HepG2 (cell line): Measurements from ENCODE around the gene PPOX. TPM values are rescaled to one million over a fixed set of nuclear protein-coding genes. Genes with fewer than 3 reads are reported as not detected.

ENCODE experiments used
- ATAC-seq: fragments of 200-7000 bp; cut with Tn5 transposase; 3 replicates; pipeline ENCODE4 v1.9.1; 2020; ENCODE audit warnings: mild to moderate bottlenecking, moderate library complexity
- BruUV-seq: library from RNA; stranded (reverse); fragments of 400-500 nt; replicated peaks from 2 replicates; lab custom pipeline; 2021; lab: Mats Ljungman, UMichigan
- CTCF ChIA-PET: fragments of 300-600 bp; formaldehyde crosslinking; extraction: SDS; loops from one replicate; lab custom pipeline; 2021; ENCODE audit warnings: low total read pairs, inconsistent platforms, low intra/inter-chr PET ratio; lab: Yijun Ruan, JAX
- POLR2A ChIA-PET: fragments of 350-600 bp; sonication (Branson Sonifier 250); formaldehyde crosslinking; loops from one replicate; lab custom pipeline; 2020; ENCODE audit warnings: antibody characterized with exemption, inconsistent platforms; lab: Yijun Ruan, JAX
- DNase-seq: peaks from one replicate; pipeline ENCODE4 v3.0.0-alpha.2; 2015; ENCODE audit warnings: low spot score
- FAIRE-seq: peaks from 3 replicates; lab custom pipeline; 2011; peaks lifted over from hg19 to GRCh38; lab: Jason Lieb, UNC
- H2AFZ ChIP-seq: one replicate; pipeline ENCODE4 v1.6.1; 2011; ENCODE audit warnings: low read length, inconsistent platforms
- H3K27ac ChIP-seq: fragments of 300-600 bp; 3 replicates; pipeline ENCODE4 v1.8.0; 2011; ENCODE audit warnings: mixed run types, mild to moderate bottlenecking, mixed read lengths, low read length, inconsistent platforms; ENCODE audit not compliant: insufficient read depth; ENCODE audit errors: extremely low read length
- H3K27me3 ChIP-seq, 2 experiments: fragments of 200-600 bp in 1 of 2; 2 replicates in 1 of 2; 3 replicates in 1 of 2; pipeline versions ENCODE4 v1.6.0 to v1.8.0; 2011; ENCODE audit warnings: low read length in 2 of 2, mild to moderate bottlenecking in 2 of 2, moderate library complexity in 2 of 2, inconsistent platforms in 1 of 2; ENCODE audit not compliant: insufficient read depth in 2 of 2, control insufficient read depth in 1 of 2
- H3K36me3 ChIP-seq, 2 experiments: fragments of 200-600 bp in 1 of 2; replicated peaks in 1 of 2; 2 replicates in 1 of 2; 3 replicates in 1 of 2; pipeline versions ENCODE4 v1.5.1 to v1.8.0; 2011; ENCODE audit warnings: low read length in 2 of 2, inconsistent platforms in 1 of 2; ENCODE audit not compliant: insufficient read depth in 2 of 2, control insufficient read depth in 1 of 2
- H3K4me1 ChIP-seq: 2 replicates; pipeline ENCODE4 v1.5.1; 2012; ENCODE audit warnings: low read length, inconsistent platforms; ENCODE audit not compliant: insufficient read depth
- H3K4me2 ChIP-seq: 2 replicates; pipeline ENCODE4 v1.6.0; 2011; ENCODE audit warnings: low read depth, low read length, inconsistent platforms
- H3K4me3 ChIP-seq, 3 experiments: fragments of 200-600 bp in 1 of 3; sonication (generic), shearing (Covaris generic) in 1 of 3; replicated peaks in 1 of 3; 2 replicates each; pipeline ENCODE4 v1.5.1; 2011 to 2016; ENCODE audit warnings: low read length in 3 of 3, inconsistent platforms in 2 of 3, low read depth in 2 of 3, mild to moderate bottlenecking in 2 of 3, control low read depth in 1 of 3, mixed read lengths in 1 of 3; ENCODE audit not compliant: insufficient read depth in 1 of 3
- H3K79me2 ChIP-seq: one replicate; pipeline ENCODE4 v1.6.1; 2011; ENCODE audit warnings: low read length, inconsistent platforms; ENCODE audit not compliant: insufficient read depth
- H3K9ac ChIP-seq: 2 replicates; pipeline ENCODE4 v1.6.0; 2011; ENCODE audit warnings: mild to moderate bottlenecking, low read depth, low read length, inconsistent platforms; ENCODE audit not compliant: insufficient read depth
- H3K9me3 ChIP-seq: 2 replicates; pipeline ENCODE4 v1.5.1; 2012; ENCODE audit warnings: mild to moderate bottlenecking, low read length
- H4K20me1 ChIP-seq: 2 replicates; pipeline ENCODE4 v1.6.0; 2011; ENCODE audit warnings: inconsistent platforms, mild to moderate bottlenecking, low read length, moderate library complexity; ENCODE audit not compliant: insufficient read depth
- ARHGAP35 ChIP-seq: sonication (generic); formaldehyde crosslinking; IDR thresholded peaks from 2 replicates; pipeline ENCODE4 v1.9.0; 2022; ENCODE audit warnings: mild to moderate bottlenecking, inconsistent platforms, moderate library complexity, missing genetic modification reagents, borderline replicate concordance
- EEA1 ChIP-seq: sonication (generic); formaldehyde crosslinking; IDR thresholded peaks from 2 replicates; pipeline ENCODE4 v1.5.1; 2020; ENCODE audit warnings: mild to moderate bottlenecking, missing genetic modification reagents, borderline replicate concordance
- JUNB ChIP-seq: sonication (generic); formaldehyde crosslinking; IDR thresholded peaks from 2 replicates; pipeline ENCODE4 v1.8.0; 2022; ENCODE audit warnings: missing genetic modification reagents, mild to moderate bottlenecking, borderline replicate concordance
- NR2F6 ChIP-seq, 2 experiments: IDR thresholded peaks; 2 replicates each; pipeline ENCODE4 v1.6.1; 2016; ENCODE audit warnings: antibody characterized with exemption in 1 of 2, mild to moderate bottlenecking in 1 of 2
- SP5 ChIP-seq: IDR thresholded peaks from 2 replicates; pipeline ENCODE4 v1.6.1; 2016; ENCODE audit warnings: low read depth, borderline replicate concordance
- ZNF33B ChIP-seq: sonication (generic); formaldehyde crosslinking; IDR thresholded peaks from 2 replicates; pipeline ENCODE4 v1.5.1; 2020; ENCODE audit warnings: mild to moderate bottlenecking, missing genetic modification reagents
- ZNF382 ChIP-seq: sonication (generic); formaldehyde crosslinking; IDR thresholded peaks from 2 replicates; pipeline ENCODE4 v1.5.0; 2020; ENCODE audit warnings: missing genetic modification reagents, mild to moderate bottlenecking, borderline replicate concordance
- ZSCAN9 ChIP-seq: IDR thresholded peaks from 2 replicates; pipeline ENCODE4 v1.6.1; 2016; ENCODE audit warnings: borderline replicate concordance
- WGBS: methylation state at CpG from one replicate; pipeline ENCODE4 v1.1.6; 2017; ENCODE audit warnings: low lambda C conversion rate; 5-methylcytosine and 5-hydroxymethylcytosine counted together
- in situ Hi-C: cut with HindIII; loops from 2 replicates; pipeline ENCODE4 v1.10.0; 2017; ENCODE audit warnings: low pct_unique_long_range_greater_than_20kb; ENCODE audit not compliant: extremely low pct_ligation_motif_present
- intact Hi-C: fragments of 100-400 bp; cut with micrococcal nuclease; formaldehyde crosslinking; loops from one replicate; pipeline ENCODE4 v1.10.0; 2022; ENCODE audit not compliant: unreplicated experiment
- polyA plus RNA-seq, 8 experiments: library from polyadenylated mRNA; depleted of rRNA in 3 of 8; stranded (reverse) in 7 of 8; unstranded in 1 of 8; fragments of >200 nt; fragmentation: Illumina TruSeq in 4 of 8; extraction: Trizol in 4 of 8; gene quantifications; 2 replicates each; pipeline versions ENCODE4 v1.2.1 to v1.2.3, GENCODE V29; 2011 to 2016; ENCODE audit warnings: low read depth in 4 of 8, missing spikeins in 1 of 8, mixed read lengths in 1 of 8; ENCODE audit not compliant: insufficient read depth in 1 of 8
- total RNA-seq, 5 experiments: library from RNA; depleted of rRNA; stranded (reverse); fragments of >200 nt; fragmentation: Illumina TruSeq; extraction: Trizol; gene quantifications; 2 replicates each; pipeline ENCODE4 v1.2.3, GENCODE V29; 2016; ENCODE audit warnings: low read depth in 1 of 5
- TF ChIP-seq, protein P1 (sequence below): sonication (generic); formaldehyde crosslinking; IDR thresholded peaks from 2 replicates; pipeline ENCODE4 v1.4.0; 2020; ENCODE audit warnings: missing genetic modification reagents
- TF ChIP-seq, protein P2 (sequence below): sonication (generic); formaldehyde crosslinking; IDR thresholded peaks from 2 replicates; pipeline ENCODE4 v1.4.0; 2020; ENCODE audit warnings: missing genetic modification reagents
- TF ChIP-seq, protein P3 (sequence below): sonication (generic); formaldehyde crosslinking; IDR thresholded peaks from 2 replicates; pipeline ENCODE4 v1.9.0; 2022; ENCODE audit warnings: missing genetic modification reagents, mild to moderate bottlenecking, borderline replicate concordance

PPOX gene
- total and polyA plus RNA-seq, 2 of the 13 experiments (the other 11 are each of a cell fraction or from before 2014, with no cell fraction given), result 15.5 to 27.7 TPM

DNA sequence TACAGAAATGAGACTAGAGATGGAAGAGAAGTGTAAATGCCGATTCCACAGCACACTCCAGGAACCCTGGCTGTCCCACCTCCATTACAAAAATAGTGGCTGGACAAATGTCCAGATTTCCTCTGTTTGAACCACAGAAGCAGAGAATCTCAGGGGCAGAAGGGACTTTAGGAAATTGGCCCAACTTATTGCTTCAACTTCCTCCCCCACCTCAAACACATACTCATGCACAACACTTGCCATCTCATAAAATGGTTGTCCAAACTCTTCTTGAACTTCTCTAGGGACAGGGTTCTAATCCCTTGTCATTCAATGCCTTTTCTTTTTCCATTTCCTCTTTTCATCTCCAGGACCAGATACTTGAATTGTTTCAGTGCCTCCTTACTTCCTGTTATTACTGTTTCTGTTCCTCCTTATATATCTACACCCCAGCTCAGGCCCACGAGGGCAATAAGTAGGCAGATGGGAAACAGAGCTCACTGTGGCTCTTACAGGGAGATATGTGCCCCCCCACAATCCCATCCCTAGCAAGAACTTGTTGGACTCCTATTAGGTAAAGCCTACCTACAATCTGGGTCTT is 19.6 kb downstream of the PPOX start:
- peaks cover 9% of the 10 kb centered on the region for H3K4me1 ChIP-seq
- no peak overlapping the region for H3K4me3 ChIP-seq
- WGBS, result 2% methylated on average over 2 of the region's 2 CpGs
- no peak overlapping the region for H2AFZ ChIP-seq
- ATAC-seq (no peak), DNase-seq (no peak), FAIRE-seq (no peak)
- H3K79me2 ChIP-seq, result no peaks in the 10 kb centered on the region
- no peaks in the 10 kb centered on the region for H3K9me3 ChIP-seq
- ChIA-PET CTCF (no interaction called here), POLR2A (interaction anchor here (1.0 kb wide), 1 partner anchor 9 kb away, joined by 4 read pairs; no protein-coding TSS in a partner anchor)
- H3K27ac ChIP-seq, result no peak overlapping the region
- no peak for TF ChIP-seq ZNF382
- TF ChIP-seq NR2F6 (IDR thresholded peaks at IDR 0.05), result no peak
- TF ChIP-seq NR2F6 (CRISPR knock-in tag; IDR thresholded peaks at IDR 0.05), result no peak
- TF ChIP-seq, protein P1, sequence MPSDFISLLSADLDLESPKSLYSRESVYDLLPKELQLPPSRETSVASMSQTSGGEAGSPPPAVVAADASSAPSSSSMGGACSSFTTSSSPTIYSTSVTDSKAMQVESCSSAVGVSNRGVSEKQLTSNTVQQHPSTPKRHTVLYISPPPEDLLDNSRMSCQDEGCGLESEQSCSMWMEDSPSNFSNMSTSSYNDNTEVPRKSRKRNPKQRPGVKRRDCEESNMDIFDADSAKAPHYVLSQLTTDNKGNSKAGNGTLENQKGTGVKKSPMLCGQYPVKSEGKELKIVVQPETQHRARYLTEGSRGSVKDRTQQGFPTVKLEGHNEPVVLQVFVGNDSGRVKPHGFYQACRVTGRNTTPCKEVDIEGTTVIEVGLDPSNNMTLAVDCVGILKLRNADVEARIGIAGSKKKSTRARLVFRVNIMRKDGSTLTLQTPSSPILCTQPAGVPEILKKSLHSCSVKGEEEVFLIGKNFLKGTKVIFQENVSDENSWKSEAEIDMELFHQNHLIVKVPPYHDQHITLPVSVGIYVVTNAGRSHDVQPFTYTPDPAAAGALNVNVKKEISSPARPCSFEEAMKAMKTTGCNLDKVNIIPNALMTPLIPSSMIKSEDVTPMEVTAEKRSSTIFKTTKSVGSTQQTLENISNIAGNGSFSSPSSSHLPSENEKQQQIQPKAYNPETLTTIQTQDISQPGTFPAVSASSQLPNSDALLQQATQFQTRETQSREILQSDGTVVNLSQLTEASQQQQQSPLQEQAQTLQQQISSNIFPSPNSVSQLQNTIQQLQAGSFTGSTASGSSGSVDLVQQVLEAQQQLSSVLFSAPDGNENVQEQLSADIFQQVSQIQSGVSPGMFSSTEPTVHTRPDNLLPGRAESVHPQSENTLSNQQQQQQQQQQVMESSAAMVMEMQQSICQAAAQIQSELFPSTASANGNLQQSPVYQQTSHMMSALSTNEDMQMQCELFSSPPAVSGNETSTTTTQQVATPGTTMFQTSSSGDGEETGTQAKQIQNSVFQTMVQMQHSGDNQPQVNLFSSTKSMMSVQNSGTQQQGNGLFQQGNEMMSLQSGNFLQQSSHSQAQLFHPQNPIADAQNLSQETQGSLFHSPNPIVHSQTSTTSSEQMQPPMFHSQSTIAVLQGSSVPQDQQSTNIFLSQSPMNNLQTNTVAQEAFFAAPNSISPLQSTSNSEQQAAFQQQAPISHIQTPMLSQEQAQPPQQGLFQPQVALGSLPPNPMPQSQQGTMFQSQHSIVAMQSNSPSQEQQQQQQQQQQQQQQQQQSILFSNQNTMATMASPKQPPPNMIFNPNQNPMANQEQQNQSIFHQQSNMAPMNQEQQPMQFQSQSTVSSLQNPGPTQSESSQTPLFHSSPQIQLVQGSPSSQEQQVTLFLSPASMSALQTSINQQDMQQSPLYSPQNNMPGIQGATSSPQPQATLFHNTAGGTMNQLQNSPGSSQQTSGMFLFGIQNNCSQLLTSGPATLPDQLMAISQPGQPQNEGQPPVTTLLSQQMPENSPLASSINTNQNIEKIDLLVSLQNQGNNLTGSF (CRISPR knock-in tag), result no peak
- TF ChIP-seq JUNB, result no peak
- TF ChIP-seq, protein P2, sequence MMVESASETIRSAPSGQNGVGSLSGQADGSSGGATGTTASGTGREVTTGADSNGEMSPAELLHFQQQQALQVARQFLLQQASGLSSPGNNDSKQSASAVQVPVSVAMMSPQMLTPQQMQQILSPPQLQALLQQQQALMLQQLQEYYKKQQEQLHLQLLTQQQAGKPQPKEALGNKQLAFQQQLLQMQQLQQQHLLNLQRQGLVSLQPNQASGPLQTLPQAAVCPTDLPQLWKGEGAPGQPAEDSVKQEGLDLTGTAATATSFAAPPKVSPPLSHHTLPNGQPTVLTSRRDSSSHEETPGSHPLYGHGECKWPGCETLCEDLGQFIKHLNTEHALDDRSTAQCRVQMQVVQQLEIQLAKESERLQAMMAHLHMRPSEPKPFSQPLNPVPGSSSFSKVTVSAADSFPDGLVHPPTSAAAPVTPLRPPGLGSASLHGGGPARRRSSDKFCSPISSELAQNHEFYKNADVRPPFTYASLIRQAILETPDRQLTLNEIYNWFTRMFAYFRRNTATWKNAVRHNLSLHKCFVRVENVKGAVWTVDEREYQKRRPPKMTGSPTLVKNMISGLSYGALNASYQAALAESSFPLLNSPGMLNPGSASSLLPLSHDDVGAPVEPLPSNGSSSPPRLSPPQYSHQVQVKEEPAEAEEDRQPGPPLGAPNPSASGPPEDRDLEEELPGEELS (CRISPR knock-in tag), result no peak
- TF ChIP-seq ZNF33B (CRISPR knock-in tag), result no peak
- TF ChIP-seq ZSCAN9 (CRISPR knock-in tag), result no peak
- TF ChIP-seq, protein P3, sequence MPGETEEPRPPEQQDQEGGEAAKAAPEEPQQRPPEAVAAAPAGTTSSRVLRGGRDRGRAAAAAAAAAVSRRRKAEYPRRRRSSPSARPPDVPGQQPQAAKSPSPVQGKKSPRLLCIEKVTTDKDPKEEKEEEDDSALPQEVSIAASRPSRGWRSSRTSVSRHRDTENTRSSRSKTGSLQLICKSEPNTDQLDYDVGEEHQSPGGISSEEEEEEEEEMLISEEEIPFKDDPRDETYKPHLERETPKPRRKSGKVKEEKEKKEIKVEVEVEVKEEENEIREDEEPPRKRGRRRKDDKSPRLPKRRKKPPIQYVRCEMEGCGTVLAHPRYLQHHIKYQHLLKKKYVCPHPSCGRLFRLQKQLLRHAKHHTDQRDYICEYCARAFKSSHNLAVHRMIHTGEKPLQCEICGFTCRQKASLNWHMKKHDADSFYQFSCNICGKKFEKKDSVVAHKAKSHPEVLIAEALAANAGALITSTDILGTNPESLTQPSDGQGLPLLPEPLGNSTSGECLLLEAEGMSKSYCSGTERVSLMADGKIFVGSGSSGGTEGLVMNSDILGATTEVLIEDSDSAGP (CRISPR knock-in tag), result no peak
- TF ChIP-seq SP5, result no peak
- TF ChIP-seq EEA1, result no peak
- TF ChIP-seq ARHGAP35 (CRISPR knock-in tag), result no peak
- H4K20me1 ChIP-seq, result no peaks in the 10 kb centered on the region
- H3K36me3 ChIP-seq, result no peaks in the 10 kb centered on the region
- H3K4me2 ChIP-seq, result no peak overlapping the region
- H3K9ac ChIP-seq, result no peak overlapping the region
- in situ Hi-C loops, result no loop called here
- no TSS peak for BruUV-seq
- no peaks in the 10 kb centered on the region for H3K27me3 ChIP-seq
- intact Hi-C loops, result no loop called here
